B cell (primary cell): ENCODE data around the gene PPFIA1. TPM values are rescaled to one million over a fixed set of nuclear protein-coding genes. Genes with fewer than 3 reads are reported as not detected.

Source experiments
- ATAC-seq: fragments of 200-7000 bp; cut with Tn5 transposase; one replicate; pipeline ENCODE4 v1.10.0; 2021; ENCODE audit warnings: low read depth, mild to moderate bottlenecking, moderate number of reproducible peaks, moderate library complexity
- CTCF ChIA-PET: fragments of 350-600 bp; sonication (Branson Sonifier 250); formaldehyde crosslinking; loops from one replicate; lab custom pipeline; 2021; ENCODE audit warnings: antibody characterized with exemption, inconsistent platforms; lab: Charles Lee
- POLR2A ChIA-PET: fragments of 350-600 bp; sonication (Branson Sonifier 250); formaldehyde crosslinking; loops from one replicate; lab custom pipeline; 2021; ENCODE audit warnings: antibody characterized with exemption; lab: Charles Lee
- DNase-seq: peaks from one replicate; pipeline ENCODE4 v3.0.0; 2013
- H2AFZ ChIP-seq: 2 replicates; pipeline ENCODE4 v1.6.1; 2012; ENCODE audit warnings: mild to moderate bottlenecking, low read depth, low read length; ENCODE audit not compliant: insufficient read depth, poor library complexity, severe bottlenecking
- H3K27ac ChIP-seq, 2 donors: 1 replicate in 1 of 2; 2 replicates in 1 of 2; pipeline ENCODE4 v1.5.1; 2012 to 2013; ENCODE audit warnings: low read length in 2 of 2, mild to moderate bottlenecking in 2 of 2, moderate library complexity in 1 of 2
- H3K27me3 ChIP-seq, 4 experiments: fragments of 200-600 bp in 1 of 4; sonication (generic) in 1 of 4; replicated peaks in 1 of 4; 1 replicate in 2 of 4; 2 replicates in 2 of 4; pipeline versions ENCODE4 v1.6.1 to v1.7.0; 2013 to 2016; ENCODE audit warnings: low read length in 3 of 4, mild to moderate bottlenecking in 2 of 4, mixed read lengths in 1 of 4, moderate library complexity in 1 of 4; ENCODE audit not compliant: insufficient read depth in 4 of 4, control insufficient read depth in 3 of 4; ENCODE audit errors: control extremely low read depth in 1 of 4
- H3K36me3 ChIP-seq, 2 experiments: replicated peaks in 1 of 2; 1 replicate in 1 of 2; 2 replicates in 1 of 2; pipeline versions ENCODE4 v1.6.1 to v1.7.1; 2013; ENCODE audit warnings: low read length in 1 of 2; ENCODE audit not compliant: insufficient read depth in 2 of 2, control insufficient read depth in 1 of 2; ENCODE audit errors: control extremely low read depth in 1 of 2, extremely low read depth in 1 of 2
- H3K4me1 ChIP-seq, 2 donors: fragments of 200-600 bp in 1 of 2; sonication (generic) in 1 of 2; 1 replicate in 1 of 2; 2 replicates in 1 of 2; pipeline versions ENCODE4 v1.5.1 to v1.6.1; 2013 to 2017; ENCODE audit warnings: low read length in 2 of 2; ENCODE audit not compliant: control insufficient read depth in 2 of 2, insufficient read depth in 2 of 2
- H3K4me2 ChIP-seq: replicated peaks from 2 replicates; pipeline ENCODE3; 2012; ENCODE audit warnings: mild to moderate bottlenecking, low read depth, low read length; ENCODE audit not compliant: poor library complexity, severe bottlenecking
- H3K4me3 ChIP-seq, 5 experiments: fragments of 200-600 bp in 1 of 5; sonication (generic) in 1 of 5; 1 replicate in 3 of 5; 2 replicates in 2 of 5; pipeline versions ENCODE4 v1.5.1 to v1.7.0; 2011 to 2016; ENCODE audit warnings: low read length in 4 of 5, mild to moderate bottlenecking in 4 of 5, low read depth in 2 of 5, control low read depth in 1 of 5, moderate library complexity in 1 of 5; ENCODE audit not compliant: insufficient read depth in 1 of 5; ENCODE audit errors: control extremely low read depth in 1 of 5, extremely low read depth in 1 of 5
- H3K79me2 ChIP-seq: fragments of 200-600 bp; sonication (generic); one replicate; pipeline ENCODE4 v1.6.0; 2016; ENCODE audit warnings: low read length; ENCODE audit not compliant: control insufficient read depth, insufficient read depth
- H3K9ac ChIP-seq: fragments of 200-600 bp; sonication (generic); 2 replicates; pipeline ENCODE4 v1.6.1; 2017; ENCODE audit warnings: mild to moderate bottlenecking, low read length, moderate library complexity
- H3K9me3 ChIP-seq, 3 donors: one replicate each; pipeline versions ENCODE4 v1.6.1 to v1.7.1; 2013; ENCODE audit warnings: low read length in 2 of 3; ENCODE audit not compliant: control insufficient read depth in 2 of 3, insufficient read depth in 1 of 3; ENCODE audit errors: control extremely low read depth in 1 of 3
- H4K20me1 ChIP-seq: 2 replicates; pipeline ENCODE4 v1.6.0; 2012; ENCODE audit warnings: mild to moderate bottlenecking, low read length; ENCODE audit not compliant: insufficient read depth, control insufficient read depth, poor library complexity, severe bottlenecking
- H3K27ac Mint-ChIP-seq: one replicate; pipeline ENCODE4 v1.8.0; 2021; ENCODE audit warnings: mixed read lengths
- H3K27me3 Mint-ChIP-seq: one replicate; pipeline ENCODE4 v1.8.0; 2021; ENCODE audit warnings: mixed read lengths
- H3K4me1 Mint-ChIP-seq: one replicate; pipeline ENCODE4 v1.8.0; 2021; ENCODE audit warnings: mixed read lengths
- H3K4me3 Mint-ChIP-seq: one replicate; pipeline ENCODE4 v1.8.0; 2021; ENCODE audit warnings: mixed read lengths
- H3K9me3 Mint-ChIP-seq: one replicate; pipeline ENCODE4 v1.8.0; 2022; ENCODE audit warnings: mixed read lengths; ENCODE audit not compliant: insufficient read depth
- CTCF ChIP-seq: fragments of 200-600 bp; IDR thresholded peaks from one replicate; pipeline ENCODE4 v1.8.0; 2022; ENCODE audit warnings: antibody characterized with exemption, mild to moderate bottlenecking
- EZH2 ChIP-seq: IDR thresholded peaks from 2 replicates; pipeline ENCODE4 v1.6.1; 2012; ENCODE audit warnings: borderline replicate concordance, low read depth, mild to moderate bottlenecking, moderate library complexity, low read length; ENCODE audit not compliant: insufficient read depth, poor library complexity, severe bottlenecking
- WGBS: methylation state at CpG from one replicate; pipeline ENCODE4 v1.1.5; 2013; ENCODE audit warnings: missing lambda C conversion rate; ENCODE audit not compliant: insufficient coverage; 5-methylcytosine and 5-hydroxymethylcytosine counted together
- intact Hi-C: fragments of 100-400 bp; cut with micrococcal nuclease; formaldehyde crosslinking; loops from one replicate; pipeline ENCODE4 v1.10.0; 2022
- polyA plus RNA-seq: library from polyadenylated mRNA; depleted of rRNA; stranded (reverse); fragments of >200 nt; gene quantifications from 2 replicates; pipeline ENCODE4 v1.2.3, GENCODE V29; 2012
- total RNA-seq, 2 donors: library from RNA; stranded (reverse); fragments of 120-200 nt in 1 of 2; gene quantifications; 1 replicate in 1 of 2; 2 replicates in 1 of 2; pipeline versions ENCODE4 v1.2.3 to v1.2.4, GENCODE V29; 2013 to 2022

The PPFIA1 gene
- total and polyA plus RNA-seq, 2 donors (not counting 1 experiment from before 2014, with no cell fraction given), result 21.8 to 70.4 TPM

GRCh38 chr11:70311616-70312015 is 41.1 kb downstream of the PPFIA1 start:
- Mint-ChIP-seq H3K4me3 (no peak overlapping the region), H3K27ac (no peak overlapping the region), H3K9me3 (peaks cover 2% of the 10 kb centered on the region), H3K27me3 (no peaks in the 10 kb centered on the region), H3K4me1 (peaks cover 22% of the 10 kb centered on the region)
- Histone ChIP-seq H3K4me1 (no peaks in the 10 kb centered on the region), H3K9me3 (peaks cover 0 to 4% (median 0%) of the 10 kb centered on the region in 3 donors), H3K79me2 (peaks cover 34% of the 10 kb centered on the region), H3K36me3 (peaks cover 0 to 16% of the 10 kb centered on the region in 2 experiments), H3K4me2 (no peak overlapping the region), H4K20me1 (peaks cover 38% of the 10 kb centered on the region), H3K9ac (no peak overlapping the region), H3K27me3 (no peaks in the 10 kb centered on the region), H3K27ac (no peak overlapping the region), H2AFZ (no peak overlapping the region), H3K4me3 (no peak overlapping the region)
- no peak for DNase-seq
- ChIA-PET CTCF (no interaction called here), POLR2A (no interaction called here)
- no peak for ATAC-seq
- 100% methylated on average over 2 of the region's 4 CpGs for WGBS
- intact Hi-C loops, result no loop called here
- TF ChIP-seq EZH2 (no peak), CTCF (no peak)

GRCh38 chr11:70312401-70313357 is 42.2 kb downstream of the PPFIA1 start:
- no peak overlapping the region for H3K4me3 ChIP-seq
- H3K9ac ChIP-seq, result no peak overlapping the region
- H3K27ac ChIP-seq, result no peak overlapping the region
- peaks cover 40% of the 10 kb centered on the region for H4K20me1 ChIP-seq
- peaks cover 2% of the 10 kb centered on the region for H3K9me3 Mint-ChIP-seq
- H3K4me3 Mint-ChIP-seq, result no peak overlapping the region
- H3K4me2 ChIP-seq, result no peak overlapping the region
- ATAC-seq (no peak), DNase-seq (no peak)
- POLR2A ChIA-PET, result no interaction called here
- no peak overlapping the region for H2AFZ ChIP-seq
- H3K27ac Mint-ChIP-seq, result no peak overlapping the region
- peaks cover 34% of the 10 kb centered on the region for H3K79me2 ChIP-seq
- H3K4me1 ChIP-seq, result no peaks in the 10 kb centered on the region
- H3K36me3 ChIP-seq, result peaks cover 0 to 10% of the 10 kb centered on the region in 2 experiments
- intact Hi-C loops, result no loop called here
- TF ChIP-seq CTCF (no peak), EZH2 (no peak)
- H3K9me3 ChIP-seq, result peaks cover 0 to 4% (median 0%) of the 10 kb centered on the region in 3 donors
- 94% methylated on average over 19 of the region's 20 CpGs for WGBS
- H3K4me1 Mint-ChIP-seq, result peaks cover 22% of the 10 kb centered on the region
- CTCF ChIA-PET, result no interaction called here
- no peaks in the 10 kb centered on the region for H3K27me3 ChIP-seq
- H3K27me3 Mint-ChIP-seq, result no peaks in the 10 kb centered on the region
